Cardiac muscle cell (in vitro differentiated cells and primary cell): ENCODE measurements around the gene ETS2. TPM values are rescaled to one million over a fixed set of nuclear protein-coding genes. Genes with fewer than 3 reads are reported as not detected.
A peak's percentile ranks its signal among the peaks of the same experiment; 100 is the strongest.

Experiments used
- DNase-seq, 2 donors: peaks; one replicate each; pipeline versions ENCODE4 v3.0.0 to v3.0.0-alpha.2; 2010 to 2017; ENCODE audit warnings: low read depth in 1 of 2, low spot score in 1 of 2
- H3K27ac ChIP-seq: fragments of 200-600 bp; sonication (generic); 2 replicates; pipeline ENCODE4 v1.5.1; 2016
- H3K27me3 ChIP-seq: fragments of 200-600 bp; sonication (generic); 2 replicates; pipeline ENCODE4 v1.6.0; 2016; ENCODE audit warnings: control low read depth
- H3K36me3 ChIP-seq: fragments of 200-600 bp; sonication (generic); 2 replicates; pipeline ENCODE4 v1.5.1; 2016; ENCODE audit warnings: control low read depth
- H3K4me1 ChIP-seq: fragments of 200-600 bp; sonication (generic); 2 replicates; pipeline ENCODE4 v1.8.1; 2017; ENCODE audit warnings: low read depth, mild to moderate bottlenecking, mixed run types
- H3K4me3 ChIP-seq: fragments of 200-600 bp; sonication (generic); 2 replicates; pipeline ENCODE4 v1.5.1; 2016; ENCODE audit warnings: mild to moderate bottlenecking
- H3K9me3 ChIP-seq: fragments of 200-600 bp; sonication (generic); 2 replicates; pipeline ENCODE4 v1.5.1; 2017; ENCODE audit warnings: low read depth, mild to moderate bottlenecking, control low read depth
- CTCF ChIP-seq: IDR thresholded peaks from 2 replicates; pipeline ENCODE4 v1.5.1; 2012; ENCODE audit warnings: low read depth, mild to moderate bottlenecking, low read length
- polyA plus RNA-seq: library from polyadenylated mRNA; unstranded; fragments of >200 nt; fragmentation: Nextera tagmentation; extraction: Ambion mirVana; gene quantifications from 2 replicates; pipeline ENCODE4 v1.2.1, GENCODE V29; 2016
- total RNA-seq: library from RNA; depleted of rRNA; stranded (reverse); fragments of >200 nt; gene quantifications from 2 replicates; pipeline ENCODE4 v1.2.3, GENCODE V29; 2016

The ETS2 gene
- total and polyA plus RNA-seq, 2 experiments from 2014 or later: 20.9 to 25.2 TPM

- Histone ChIP-seq H3K27me3 (no peaks in the 10 kb centered on the region), H3K4me3 (no peak overlapping the region), H3K4me1 (no peaks in the 10 kb centered on the region), H3K9me3 (no peaks in the 10 kb centered on the region), H3K27ac (no peak overlapping the region), H3K36me3 (no peaks in the 10 kb centered on the region)
- TF ChIP-seq CTCF: no peak
- peak in 1 of 2 donors; percentile 62 for DNase-seq
Observed at GRCh38 chr21:38774152-38774551, 31.6 kb upstream of the ETS2 start.

GRCh38 chr21:38774586-38775285 lies 31.0 kb upstream of the ETS2 start:
- no peak for DNase-seq
- Histone ChIP-seq H3K4me3 (no peak overlapping the region), H3K27ac (no peak overlapping the region), H3K36me3 (no peaks in the 10 kb centered on the region), H3K9me3 (no peaks in the 10 kb centered on the region), H3K4me1 (no peaks in the 10 kb centered on the region), H3K27me3 (no peaks in the 10 kb centered on the region)
- TF ChIP-seq CTCF: no peak

- no peak for DNase-seq
- Histone ChIP-seq H3K9me3 (no peaks in the 10 kb centered on the region), H3K4me3 (no peak overlapping the region), H3K4me1 (no peaks in the 10 kb centered on the region), H3K27me3 (no peaks in the 10 kb centered on the region), H3K27ac (no peak overlapping the region), H3K36me3 (no peaks in the 10 kb centered on the region)
- TF ChIP-seq CTCF: no peak
Observed at GRCh38 chr21:38775733-38776132, 30.0 kb upstream of the ETS2 start.

- H3K36me3 ChIP-seq: no peaks in the 10 kb centered on the region
- no peaks in the 10 kb centered on the region for H3K9me3 ChIP-seq
- TF ChIP-seq CTCF: no peak
- no peak for DNase-seq
- H3K4me3 ChIP-seq: no peak overlapping the region
- H3K27me3 ChIP-seq: no peaks in the 10 kb centered on the region
- H3K4me1 ChIP-seq: no peaks in the 10 kb centered on the region
- no peak overlapping the region for H3K27ac ChIP-seq
Observed at GRCh38 chr21:38777015-38777414, 28.7 kb upstream of the ETS2 start.

- no peak for TF ChIP-seq CTCF
- no peak overlapping the region for H3K27ac ChIP-seq
- H3K4me1 ChIP-seq: no peaks in the 10 kb centered on the region
- DNase-seq: no peak
- no peaks in the 10 kb centered on the region for H3K9me3 ChIP-seq
- no peaks in the 10 kb centered on the region for H3K36me3 ChIP-seq
- H3K27me3 ChIP-seq: no peaks in the 10 kb centered on the region
- no peak overlapping the region for H3K4me3 ChIP-seq
Observed at GRCh38 chr21:38777531-38777930, 28.2 kb upstream of the ETS2 start.
